ENCODE measurements around the gene DOP1B. TPM values are rescaled to one million over a fixed set of nuclear protein-coding genes. Genes with fewer than 3 reads are reported as not detected.
A peak's percentile ranks its signal among the peaks of the same experiment; 100 is the strongest.

Gene DOP1B
- total RNA-seq, 4 donors from 2014 or later = 20.0 to 47.3 (median 33.5) TPM

DNA sequence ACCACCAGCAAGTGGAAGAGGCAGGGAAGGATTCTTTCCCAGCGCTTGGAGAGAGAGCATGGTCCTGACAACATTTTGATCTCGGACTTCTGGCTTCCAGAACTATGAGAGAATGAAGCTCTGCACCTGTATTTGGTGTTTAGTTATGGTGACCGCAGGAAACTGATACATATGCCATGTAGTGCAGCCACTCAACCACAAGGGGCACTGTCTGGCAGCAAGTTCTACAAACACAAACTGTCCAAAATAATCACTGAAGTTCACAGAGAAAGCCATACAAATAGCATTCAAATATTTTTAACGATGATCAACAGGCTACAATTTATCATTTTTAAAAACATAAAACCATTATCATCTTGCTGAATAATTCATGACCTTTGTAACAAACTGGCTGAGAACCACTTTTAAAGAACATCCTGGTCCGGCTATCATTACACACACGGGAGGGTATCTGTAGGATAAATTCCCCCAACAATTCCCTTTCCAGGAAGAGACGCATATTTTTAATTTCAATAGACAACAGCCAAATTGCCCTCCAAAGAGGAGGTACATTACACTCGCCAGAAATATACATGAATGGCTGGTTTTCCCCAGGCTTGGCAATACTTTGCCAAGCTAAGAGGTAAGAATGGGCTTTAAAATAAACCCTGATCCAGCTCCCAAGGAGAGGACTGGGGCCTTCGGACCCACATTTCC lies 31.0 kb upstream of the DOP1B start:
- DNase-seq (ENCODE audit: low spot score in 2 of 2) = peak in 1 of 2 donors; percentile 90
- intact Hi-C loops (cut with DNase I; ENCODE audit: low total_unique reads) = no loop called here
- H3K4me3 ChIP-seq (ENCODE audit: low read depth, poor library complexity, severe bottlenecking) = no peak overlapping the region
- 15 to 25% methylated on average over 9 of the region's 9 CpGs for WGBS, 2 donors
- no peak for TF ChIP-seq POLR2A (IDR thresholded peaks at IDR 0.05)
- TF ChIP-seq, protein P1, sequence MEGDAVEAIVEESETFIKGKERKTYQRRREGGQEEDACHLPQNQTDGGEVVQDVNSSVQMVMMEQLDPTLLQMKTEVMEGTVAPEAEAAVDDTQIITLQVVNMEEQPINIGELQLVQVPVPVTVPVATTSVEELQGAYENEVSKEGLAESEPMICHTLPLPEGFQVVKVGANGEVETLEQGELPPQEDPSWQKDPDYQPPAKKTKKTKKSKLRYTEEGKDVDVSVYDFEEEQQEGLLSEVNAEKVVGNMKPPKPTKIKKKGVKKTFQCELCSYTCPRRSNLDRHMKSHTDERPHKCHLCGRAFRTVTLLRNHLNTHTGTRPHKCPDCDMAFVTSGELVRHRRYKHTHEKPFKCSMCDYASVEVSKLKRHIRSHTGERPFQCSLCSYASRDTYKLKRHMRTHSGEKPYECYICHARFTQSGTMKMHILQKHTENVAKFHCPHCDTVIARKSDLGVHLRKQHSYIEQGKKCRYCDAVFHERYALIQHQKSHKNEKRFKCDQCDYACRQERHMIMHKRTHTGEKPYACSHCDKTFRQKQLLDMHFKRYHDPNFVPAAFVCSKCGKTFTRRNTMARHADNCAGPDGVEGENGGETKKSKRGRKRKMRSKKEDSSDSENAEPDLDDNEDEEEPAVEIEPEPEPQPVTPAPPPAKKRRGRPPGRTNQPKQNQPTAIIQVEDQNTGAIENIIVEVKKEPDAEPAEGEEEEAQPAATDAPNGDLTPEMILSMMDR (IDR thresholded peaks at IDR 0.05) = peak in 1 of 3 donors; percentile 32

DNA sequence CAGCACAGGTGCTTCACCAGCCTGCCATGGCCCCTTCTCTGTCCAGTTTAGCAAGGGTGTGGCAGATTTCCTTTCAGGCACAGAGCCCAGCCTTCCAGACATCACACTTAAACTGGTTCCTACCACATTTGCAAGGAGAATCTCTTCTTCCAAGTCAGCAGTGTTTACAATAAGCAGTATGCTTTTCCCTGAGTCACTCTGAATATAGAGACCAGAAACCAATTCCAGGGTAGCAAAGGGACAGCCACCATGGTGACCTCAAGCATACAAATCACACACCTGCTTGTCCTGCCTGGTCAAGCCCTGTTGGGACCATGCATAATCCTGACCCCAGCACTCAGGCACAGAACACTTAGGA lies 30.4 kb upstream of the DOP1B start:
- TF ChIP-seq, protein P1 (IDR thresholded peaks at IDR 0.05) = no peak
- TF ChIP-seq POLR2A (IDR thresholded peaks at IDR 0.05) = no peak
- intact Hi-C loops (cut with DNase I; ENCODE audit: low total_unique reads) = no loop called here
- DNase-seq (ENCODE audit: low spot score in 2 of 2) = peak in 1 of 2 donors; percentile 76
- H3K4me3 ChIP-seq (ENCODE audit: low read depth, poor library complexity, severe bottlenecking) = no peak overlapping the region

DNA sequence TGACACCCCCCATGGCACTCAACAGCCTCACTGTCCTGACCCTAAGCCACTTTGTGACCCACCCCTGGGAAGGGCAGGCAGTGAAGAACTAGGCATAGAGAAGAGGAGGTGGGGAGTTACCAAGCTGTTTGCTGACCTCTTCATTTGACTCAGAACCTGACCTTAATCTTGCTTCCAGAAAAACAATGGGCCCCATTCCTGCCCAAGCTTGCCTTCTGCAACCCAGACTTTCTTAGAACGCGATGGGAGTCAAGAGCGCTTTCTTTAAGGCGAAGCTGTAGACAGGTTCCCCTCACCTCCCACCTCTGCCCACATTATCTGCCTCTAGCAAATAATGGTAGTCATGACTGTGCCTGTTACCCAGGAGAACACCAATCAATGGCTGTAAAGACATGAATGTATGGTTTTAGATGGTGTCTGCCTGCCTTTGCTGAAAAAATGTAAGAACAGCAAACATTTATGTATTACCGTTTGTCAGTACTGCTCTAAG lies 30.0 kb upstream of the DOP1B start:
- WGBS, 2 donors = 54% methylated on average over 5 of the region's 5 CpGs
- no peak for DNase-seq (ENCODE audit: low spot score in 2 of 2)
- TF ChIP-seq, protein P1 (IDR thresholded peaks at IDR 0.05) = no peak
- no peak for TF ChIP-seq POLR2A (IDR thresholded peaks at IDR 0.05)
- H3K4me3 ChIP-seq (ENCODE audit: low read depth, poor library complexity, severe bottlenecking) = no peak overlapping the region
- intact Hi-C loops (cut with DNase I; ENCODE audit: low total_unique reads) = no loop called here

DNA sequence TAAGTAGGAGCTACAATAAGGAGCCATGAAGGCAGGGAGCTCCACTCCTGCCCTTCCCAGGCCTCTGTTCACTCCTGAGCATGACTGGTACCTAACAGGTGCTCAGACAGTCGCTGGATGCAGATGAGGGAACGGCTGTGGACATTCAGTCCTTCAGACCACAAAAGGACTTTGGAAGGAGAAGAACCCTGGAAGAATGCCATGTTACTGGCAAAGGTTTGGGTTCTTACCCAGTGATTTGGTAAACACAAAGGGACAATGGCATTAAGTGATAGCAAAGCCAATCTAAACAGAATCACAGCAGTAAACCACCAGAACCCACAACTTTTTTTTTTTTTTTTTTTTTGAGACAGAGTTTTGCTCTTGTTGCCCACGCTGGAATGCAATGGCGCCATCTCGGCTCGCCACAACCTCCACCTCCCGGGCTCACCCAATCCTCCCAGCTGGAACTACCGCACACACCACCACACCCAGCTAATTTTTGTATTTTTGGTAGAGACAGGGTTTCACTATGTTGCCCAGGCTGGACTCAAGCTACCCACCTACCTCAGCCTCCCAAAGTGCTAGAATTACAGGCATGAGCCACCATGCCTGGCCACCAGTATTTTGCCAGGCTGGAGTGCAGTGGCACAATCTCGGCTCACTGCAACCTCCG lies 29.2 kb upstream of the DOP1B start:
- H3K4me3 ChIP-seq (ENCODE audit: low read depth, poor library complexity, severe bottlenecking) = no peak overlapping the region
- 58 to 68% methylated on average over 10 of the region's 10 CpGs for WGBS, 2 donors
- intact Hi-C loops (cut with DNase I; ENCODE audit: low total_unique reads) = no loop called here
- no peak for TF ChIP-seq POLR2A (IDR thresholded peaks at IDR 0.05)
- TF ChIP-seq, protein P1 (IDR thresholded peaks at IDR 0.05) = no peak
- peak in 1 of 2 donors; percentile 78 for DNase-seq (ENCODE audit: low spot score in 2 of 2)

DNA sequence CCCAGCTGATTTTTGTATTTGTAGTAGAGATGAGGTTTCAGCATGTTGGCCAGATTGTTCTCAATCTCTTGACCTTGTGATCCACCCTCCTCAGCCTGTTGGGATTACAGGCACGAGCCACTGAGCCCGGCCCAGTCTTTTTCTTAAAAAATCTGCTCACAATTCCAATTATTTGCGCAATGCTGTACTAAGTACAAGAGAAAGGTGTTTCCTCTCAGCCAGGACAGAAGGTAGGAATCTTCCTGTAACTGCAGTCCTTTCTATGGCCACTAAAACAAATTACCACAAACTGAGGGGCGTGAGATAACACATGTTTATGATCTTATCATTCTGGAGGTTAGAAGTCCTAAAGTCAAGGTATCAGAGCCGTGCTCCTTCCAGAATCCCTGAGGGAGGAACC lies 28.6 kb upstream of the DOP1B start:
- peak in 1 of 2 donors; percentile 82 for DNase-seq (ENCODE audit: low spot score in 2 of 2)
- no peak for TF ChIP-seq POLR2A (IDR thresholded peaks at IDR 0.05)
- TF ChIP-seq, protein P1 (IDR thresholded peaks at IDR 0.05) = no peak
- intact Hi-C loops (cut with DNase I; ENCODE audit: low total_unique reads) = no loop called here
- 58 to 66% methylated on average over 5 of the region's 5 CpGs for WGBS, 2 donors
- no peak overlapping the region for H3K4me3 ChIP-seq (ENCODE audit: low read depth, poor library complexity, severe bottlenecking)

Data from lower leg skin (tissue), 4 donors.